HG03039 (cell line): ENCODE data around the gene HNRNPF.

Experiments used
- ATAC-seq: cut with Tn5 transposase; IDR thresholded peaks from one replicate; pipeline ENCODE4 v1.9.1; 2021; ENCODE audit warnings: mild to moderate bottlenecking, moderate library complexity; ENCODE audit not compliant: unreplicated experiment

The HNRNPF gene

GRCh38 chr10:43380610-43381222 lies 28.3 kb downstream of the HNRNPF start:
- ATAC-seq = no peak

GRCh38 chr10:43377424-43377883 lies 31.5 kb downstream of the HNRNPF start:
- ATAC-seq = no peak

GRCh38 chr10:43376828-43377423 lies 32.1 kb downstream of the HNRNPF start:
- ATAC-seq = no peak

- ATAC-seq = no peak
Measured at GRCh38 chr10:43376046-43376635, 32.8 kb downstream of the HNRNPF start.

- no peak for ATAC-seq
Measured at GRCh38 chr10:43375401-43376020, 33.5 kb downstream of the HNRNPF start.

GRCh38 chr10:43374194-43374593 lies 34.8 kb downstream of the HNRNPF start:
- ATAC-seq = no peak

- no peak for ATAC-seq
Measured at GRCh38 chr10:43373461-43373860, 35.5 kb downstream of the HNRNPF start.

- ATAC-seq = no peak
Measured at GRCh38 chr10:43372765-43373361, 36.1 kb downstream of the HNRNPF start.

- no peak for ATAC-seq
Measured at GRCh38 chr10:43371418-43371817, 37.6 kb downstream of the HNRNPF start, which contains the start of gene FXYD4. Gene FXYD4, plus strand, starts transcription at chr10:43371636. Its CDS starts 2,111 bp downstream, at chr10:43373747.

GRCh38 chr10:43370671-43371215 lies 38.2 kb downstream of the HNRNPF start:
- ATAC-seq = no peak

- no peak for ATAC-seq
Measured at GRCh38 chr10:43369921-43370320, 39.1 kb downstream of the HNRNPF start.

GRCh38 chr10:43365001-43365400 lies 44.0 kb downstream of the HNRNPF start:
- ATAC-seq = no peak

GRCh38 chr10:43362191-43362839 lies 46.7 kb downstream of the HNRNPF start:
- ATAC-seq = peak; percentile 99

- ATAC-seq = no peak
Measured at GRCh38 chr10:43361547-43362190, 47.3 kb downstream of the HNRNPF start.

- no peak for ATAC-seq
Measured at GRCh38 chr10:43360086-43360485, 48.9 kb downstream of the HNRNPF start.

GRCh38 chr10:43355749-43356371 lies 53.1 kb downstream of the HNRNPF start:
- no peak for ATAC-seq

- ATAC-seq = no peak
Measured at GRCh38 chr10:43354879-43355380, 54.1 kb downstream of the HNRNPF start.

- no peak for ATAC-seq
Measured at GRCh38 chr10:43354330-43354635, 54.7 kb downstream of the HNRNPF start.

- ATAC-seq = no peak
Measured at GRCh38 chr10:43353495-43354329, 55.3 kb downstream of the HNRNPF start.
